Psoas muscle (tissue), 8 donors: ENCODE results near the gene UBL7. TPM values are rescaled to one million over a fixed set of nuclear protein-coding genes. Genes with fewer than 3 reads are reported as not detected.

Source experiments
- ATAC-seq, 4 donors: fragments of 200-7000 bp; cut with Tn5 transposase; one replicate each; pipeline ENCODE4 v1.9.1; 2020; ENCODE audit warnings: moderate library complexity in 3 of 4, mild to moderate bottlenecking in 2 of 4
- DNase-seq, 2 donors: peaks; one replicate each; pipeline ENCODE4 v3.0.0-alpha.2; 2020
- H3K27ac ChIP-seq: fragments of 200-600 bp; one replicate; pipeline ENCODE4 v1.8.0; 2022
- H3K27me3 ChIP-seq, 3 donors: fragments of 200-600 bp in 1 of 3; one replicate each; pipeline versions ENCODE4 v1.6.1 to v1.8.0; 2013 to 2022; ENCODE audit warnings: low read length in 2 of 3, mild to moderate bottlenecking in 2 of 3, moderate library complexity in 1 of 3; ENCODE audit not compliant: insufficient read depth in 3 of 3
- H3K36me3 ChIP-seq, 2 donors: fragments of 200-600 bp in 1 of 2; one replicate each; pipeline versions ENCODE4 v1.6.1 to v1.8.0; 2013 to 2022; ENCODE audit warnings: low read depth in 1 of 2, mild to moderate bottlenecking in 1 of 2, moderate library complexity in 1 of 2; ENCODE audit not compliant: insufficient read depth in 1 of 2
- H3K4me1 ChIP-seq: fragments of 200-600 bp; one replicate; pipeline ENCODE4 v1.8.0; 2022
- H3K4me3 ChIP-seq: fragments of 200-600 bp; one replicate; pipeline ENCODE4 v1.8.0; 2022; ENCODE audit warnings: mild to moderate bottlenecking
- H3K9me3 ChIP-seq: fragments of 200-600 bp; one replicate; pipeline ENCODE4 v1.8.0; 2022
- CTCF ChIP-seq: fragments of 200-600 bp; IDR thresholded peaks from one replicate; pipeline ENCODE4 v1.8.0; 2022; ENCODE audit warnings: antibody characterized with exemption
- WGBS, 3 donors: extraction: QIAGEN DNeasy Blood & Tissue Kit; methylation state at CpG; one replicate each; pipeline versions ENCODE4 v1.1.6 to v1.1.7; 2013; 5-methylcytosine and 5-hydroxymethylcytosine counted together
- intact Hi-C, 2 donors: fragments of 100-400 bp; cut with DNase I; formaldehyde crosslinking; loops; one replicate each; pipeline versions ENCODE4 v1.11.0 to v1.14.2; 2022
- polyA plus RNA-seq, 3 donors: library from polyadenylated mRNA; stranded (reverse); fragments of 200-250 nt; gene quantifications; one replicate each; pipeline ENCODE4 v1.2.3, GENCODE V29; 2013
- total RNA-seq, 4 donors: library from RNA; stranded (reverse); fragmentation: NEBNext Ultra II Directional in 2 of 4; extraction: Animal tissue kit (Norgen Biotek cat#: 25700) in 2 of 4; gene quantifications; one replicate each; pipeline versions ENCODE4 v1.2.1 to v1.2.4, GENCODE V29; 2021 to 2023
- donor health status: healthy with polysubstance abuse.
- donor health status: DM: no; HTN: no; CAD: no; lungs with moderate emphysema.
- donor health status: Bipolar disorder and iron deficiency.
- donor health status: healthy.
- donor health status: DM: yes; HTN: yes; CAD: no.
- donor health status: DM: no; HTN: no; CAD: no.
- donor health status: DM: no; HTN: no; CAD: no.
- donor health status: DM: yes; HTN: yes; CAD: no.

Gene UBL7
- total and polyA plus RNA-seq, 7 donors: 45.5 to 91.7 (median 61.3) TPM

GRCh38 chr15:74420193-74420905 lies 40.6 kb downstream of the UBL7 start:
- Histone ChIP-seq H3K4me3 (no peak overlapping the region), H3K27ac (no peak overlapping the region), H3K4me1 (no peaks in the 10 kb centered on the region), H3K36me3 (no peaks in the 10 kb centered on the region), H3K27me3 (no peaks in the 10 kb centered on the region), H3K9me3 (no peaks in the 10 kb centered on the region)
- intact Hi-C loops: no loop called here
- TF ChIP-seq CTCF: no peak
- WGBS, 3 donors: 44 to 70% (median 52%) methylated on average over 9 to 10 of the region's 10 CpGs
- DNase-seq: no peak
- peak; percentile 25 to 71 (median 54) for ATAC-seq

GRCh38 chr15:74419432-74419831 lies 41.5 kb downstream of the UBL7 start:
- intact Hi-C loops: no loop called here
- no peak for TF ChIP-seq CTCF
- ATAC-seq (no peak), DNase-seq (no peak)
- H3K4me3 ChIP-seq: no peak overlapping the region
- no peaks in the 10 kb centered on the region for H3K9me3 ChIP-seq
- WGBS, 3 donors: 91 to 97% (median 96%) methylated on average over 4 of the region's 4 CpGs
- no peak overlapping the region for H3K27ac ChIP-seq
- H3K36me3 ChIP-seq: no peaks in the 10 kb centered on the region
- no peaks in the 10 kb centered on the region for H3K27me3 ChIP-seq
- H3K4me1 ChIP-seq: no peaks in the 10 kb centered on the region

GRCh38 chr15:74418575-74419338 lies 42.2 kb downstream of the UBL7 start:
- TF ChIP-seq CTCF: no peak
- Histone ChIP-seq H3K27ac (no peak overlapping the region), H3K4me3 (no peak overlapping the region), H3K9me3 (no peaks in the 10 kb centered on the region), H3K4me1 (no peaks in the 10 kb centered on the region), H3K36me3 (no peaks in the 10 kb centered on the region), H3K27me3 (no peaks in the 10 kb centered on the region)
- ATAC-seq (no peak), DNase-seq (no peak)
- intact Hi-C loops: no loop called here
- whole genome bisulfite sequencing, 3 donors: 78 to 82% (median 80%) methylated on average over 16 of the region's 16 CpGs

- TF ChIP-seq CTCF: no peak
- no peak for DNase-seq
- no peaks in the 10 kb centered on the region for H3K36me3 ChIP-seq
- no peak for ATAC-seq
- H3K27ac ChIP-seq: no peak overlapping the region
- no peaks in the 10 kb centered on the region for H3K4me1 ChIP-seq
- H3K9me3 ChIP-seq: no peaks in the 10 kb centered on the region
- H3K4me3 ChIP-seq: no peak overlapping the region
- WGBS, 3 donors: 87 to 90% (median 89%) methylated on average over 9 of the region's 9 CpGs
- intact Hi-C loops: no loop called here
- no peaks in the 10 kb centered on the region for H3K27me3 ChIP-seq
Observed at GRCh38 chr15:74417670-74418069, 43.3 kb downstream of the UBL7 start.
